Neuron (in vitro differentiated cells): ENCODE data around the gene TSHR.
"Not testable (repeated sequence)": the region's sequence is repeated elsewhere in the genome, so short reads cannot be mapped to it uniquely, and the experiment has no call there.

ENCODE experiments used
- H2AFZ ChIP-seq: one replicate; pipeline ENCODE4 v1.6.1; 2013; ENCODE audit warnings: low read depth, mild to moderate bottlenecking, inconsistent platforms, low read length, moderate library complexity
- H3K27me3 ChIP-seq: one replicate; pipeline ENCODE4 v1.6.1; 2013; ENCODE audit warnings: low read length; ENCODE audit not compliant: insufficient read depth
- H3K36me3 ChIP-seq: one replicate; pipeline ENCODE4 v1.6.1; 2013; ENCODE audit warnings: low read length; ENCODE audit not compliant: insufficient read depth
- H3K4me1 ChIP-seq: one replicate; pipeline ENCODE4 v1.6.1; 2013; ENCODE audit warnings: low read length; ENCODE audit not compliant: insufficient read depth
- H3K4me3 ChIP-seq: 2 replicates; pipeline ENCODE4 v1.5.1; 2013; ENCODE audit warnings: mild to moderate bottlenecking, low read length, moderate library complexity
- H3K9me3 ChIP-seq: one replicate; pipeline ENCODE4 v1.6.1; 2013; ENCODE audit warnings: low read length

The TSHR gene

DNA sequence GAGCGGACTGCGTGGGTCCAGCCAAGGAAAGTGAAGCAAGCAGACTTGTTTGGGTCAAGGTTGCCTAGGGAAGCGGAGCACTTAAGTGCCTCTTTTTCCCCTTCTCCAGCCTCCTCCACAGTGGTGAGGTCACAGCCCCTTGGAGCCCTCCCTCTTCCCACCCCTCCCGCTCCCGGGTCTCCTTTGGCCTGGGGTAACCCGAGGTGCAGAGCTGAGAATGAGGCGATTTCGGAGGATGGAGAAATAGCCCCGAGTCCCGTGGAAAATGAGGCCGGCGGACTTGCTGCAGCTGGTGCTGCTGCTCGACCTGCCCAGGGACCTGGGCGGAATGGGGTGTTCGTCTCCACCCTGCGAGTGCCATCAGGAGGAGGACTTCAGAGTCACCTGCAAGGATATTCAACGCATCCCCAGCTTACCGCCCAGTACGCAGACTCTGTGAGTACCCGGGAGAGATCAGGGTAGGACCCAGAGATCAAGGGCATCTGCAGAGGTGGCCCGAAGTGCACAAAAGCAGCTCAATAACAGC, at the start of gene TSHR:
Gene TSHR (plus strand): TSS at position 206 of the 526 bp plus-strand sequence. CDS start 60 bp downstream, at position 266.
- Histone ChIP-seq H2AFZ (peak within 1 kb of the TSS; percentile 77), H3K4me1 (no peaks in the 10 kb centered on the region), H3K27me3 (peaks cover 28% of the 10 kb centered on the region), H3K9me3 (no peaks in the 10 kb centered on the region), H3K4me3 (peak within 1 kb of the TSS; percentile 42), H3K36me3 (no peaks in the 10 kb centered on the region)

DNA sequence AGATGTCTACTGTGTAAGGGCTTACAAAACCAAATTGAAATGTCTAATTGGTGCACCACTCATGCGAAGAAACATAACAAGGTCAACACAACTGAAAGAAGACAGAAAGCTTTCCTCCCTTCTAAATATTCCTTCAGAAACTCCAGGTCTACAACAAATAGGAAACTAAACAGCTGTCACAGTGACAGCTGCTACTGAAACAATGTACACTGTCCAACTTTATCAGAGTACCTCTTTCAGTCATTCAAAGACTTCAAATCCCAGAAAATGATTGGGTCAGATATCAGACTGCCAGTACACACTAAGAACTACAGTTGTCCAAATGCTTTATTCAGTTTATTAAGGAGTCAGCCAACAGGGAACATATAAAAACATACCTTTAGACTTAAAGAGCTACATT, 49.1 kb upstream of the TSHR start:
- H3K4me1 ChIP-seq, result no peaks in the 10 kb centered on the region
- H3K36me3 ChIP-seq, result no peaks in the 10 kb centered on the region
- H3K9me3 ChIP-seq, result no peaks in the 10 kb centered on the region
- H3K4me3 ChIP-seq, result no peak overlapping the region
- H3K27me3 ChIP-seq, result no peaks in the 10 kb centered on the region
- H2AFZ ChIP-seq, result no peak overlapping the region

- H3K27me3 ChIP-seq, result no peaks in the 10 kb centered on the region
- no peaks in the 10 kb centered on the region for H3K4me1 ChIP-seq
- no peaks in the 10 kb centered on the region for H3K9me3 ChIP-seq
- H3K36me3 ChIP-seq, result no peaks in the 10 kb centered on the region
- H2AFZ ChIP-seq, result no peak overlapping the region
- no peak overlapping the region for H3K4me3 ChIP-seq
Observed at GRCh38 chr14:80906946-80907345, 48.5 kb upstream of the TSHR start.

DNA sequence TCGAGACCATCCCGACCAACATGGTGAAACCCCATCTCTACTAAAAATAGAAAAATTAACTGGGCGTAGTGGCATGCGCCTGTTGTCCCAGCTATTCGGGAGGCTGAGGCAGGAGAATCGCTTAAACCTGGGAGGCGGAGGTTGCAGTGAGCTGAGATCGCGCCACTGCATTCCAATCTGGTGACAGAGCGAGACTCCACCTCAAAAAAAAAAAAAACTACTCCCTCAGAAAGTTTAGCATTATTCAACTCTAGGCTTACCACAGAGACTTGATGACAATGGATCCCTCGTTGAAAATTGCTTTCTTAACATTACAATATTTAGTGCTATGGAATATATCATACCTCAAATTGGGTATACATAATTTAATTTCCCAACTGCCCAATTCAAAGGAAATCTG, 43.4 kb upstream of the TSHR start:
- not testable (repeated sequence) for H3K4me3 ChIP-seq, H3K36me3 ChIP-seq, H3K9me3 ChIP-seq, H3K27me3 ChIP-seq, H3K4me1 ChIP-seq, H2AFZ ChIP-seq

DNA sequence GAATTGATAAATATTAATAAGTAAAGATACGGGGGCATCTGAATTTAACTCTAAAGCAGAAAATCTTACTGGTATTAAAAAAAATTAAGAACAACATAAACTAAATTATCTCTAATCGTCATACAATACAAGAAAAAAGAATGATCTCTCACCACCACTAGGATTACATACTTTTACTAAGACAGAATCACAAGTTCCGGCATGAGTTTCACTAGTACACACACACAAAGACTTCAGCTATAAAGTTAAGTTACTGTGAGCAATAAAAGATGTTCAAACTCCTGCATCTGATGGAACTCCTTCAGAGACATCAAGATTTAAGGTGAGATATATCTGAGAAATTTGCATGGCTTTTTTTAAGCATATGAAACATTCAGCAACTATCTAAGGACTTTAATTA, 35.8 kb upstream of the TSHR start:
- Histone ChIP-seq H2AFZ (no peak overlapping the region), H3K27me3 (no peaks in the 10 kb centered on the region), H3K9me3 (no peaks in the 10 kb centered on the region), H3K4me3 (no peak overlapping the region), H3K4me1 (no peaks in the 10 kb centered on the region), H3K36me3 (peaks cover 5% of the 10 kb centered on the region)

- Histone ChIP-seq H2AFZ (no peak overlapping the region), H3K27me3 (no peaks in the 10 kb centered on the region)
Observed at GRCh38 chr14:80923368-80923767, 32.1 kb upstream of the TSHR start.

GRCh38 chr14:80924365-80925103, 30.9 kb upstream of the TSHR start:
- Histone ChIP-seq H3K9me3 (no peaks in the 10 kb centered on the region), H2AFZ (no peak overlapping the region), H3K4me1 (no peaks in the 10 kb centered on the region), H3K27me3 (no peaks in the 10 kb centered on the region), H3K36me3 (no peaks in the 10 kb centered on the region), H3K4me3 (no peak overlapping the region)

More at GRCh38 chr14:80923368-80923767, 32.1 kb upstream of the TSHR start:
- Histone ChIP-seq H3K4me3 (no peak overlapping the region), H3K4me1 (no peaks in the 10 kb centered on the region), H3K36me3 (no peaks in the 10 kb centered on the region), H3K9me3 (no peaks in the 10 kb centered on the region)

GRCh38 chr14:80926397-80927082, 28.9 kb upstream of the TSHR start:
- no peak overlapping the region for H2AFZ ChIP-seq
- H3K4me1 ChIP-seq, result no peaks in the 10 kb centered on the region
- H3K4me3 ChIP-seq, result no peak overlapping the region
- H3K36me3 ChIP-seq, result no peaks in the 10 kb centered on the region
- H3K27me3 ChIP-seq, result no peaks in the 10 kb centered on the region
- H3K9me3 ChIP-seq, result peaks cover 4% of the 10 kb centered on the region

DNA sequence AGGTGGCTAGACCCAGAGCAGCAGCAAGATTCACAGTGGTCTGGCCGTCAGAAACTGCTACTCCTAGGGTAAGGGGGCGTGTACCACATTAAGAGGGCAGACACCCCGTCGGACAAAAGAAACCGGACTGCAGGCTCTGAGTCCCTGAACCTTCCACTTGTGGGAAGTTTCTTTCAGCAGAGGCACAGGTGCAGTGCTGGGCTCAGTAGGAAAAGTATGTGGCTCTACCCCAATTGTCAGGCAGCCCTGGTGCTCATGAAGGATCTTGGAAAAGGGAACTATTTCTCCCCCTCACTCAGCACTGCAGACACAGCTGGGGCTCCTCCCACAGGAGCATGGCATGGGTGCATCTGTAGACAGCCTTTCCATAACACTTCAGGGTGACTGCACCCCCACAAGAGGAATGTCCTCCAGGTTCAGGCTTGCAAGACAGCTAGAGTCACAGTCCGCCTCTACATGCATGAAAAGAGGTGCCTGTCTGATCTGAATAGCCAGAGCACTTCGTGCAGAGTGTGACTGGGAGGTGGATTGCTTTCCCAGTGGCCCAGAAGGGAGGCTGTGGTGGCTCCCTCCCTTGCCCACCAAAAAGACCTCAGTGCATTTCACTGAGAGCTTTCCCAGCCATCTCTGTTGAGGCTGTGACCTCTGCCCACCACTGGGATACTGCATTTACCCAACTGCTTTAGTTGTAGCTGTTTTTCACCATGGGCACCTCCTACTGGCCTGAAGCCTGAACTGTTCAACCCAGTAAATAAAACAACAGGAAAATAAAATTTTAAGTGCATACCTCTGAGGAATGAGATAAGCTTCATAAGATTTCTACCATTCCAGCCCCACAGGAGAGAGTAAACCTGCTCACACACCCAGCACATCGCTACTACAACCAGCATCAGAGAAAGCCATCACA, 28.1 kb upstream of the TSHR start:
- Histone ChIP-seq H2AFZ (no peak overlapping the region), H3K27me3 (no peaks in the 10 kb centered on the region), H3K4me3 (no peak overlapping the region), H3K4me1 (no peaks in the 10 kb centered on the region), H3K9me3 (peaks cover 4% of the 10 kb centered on the region), H3K36me3 (no peaks in the 10 kb centered on the region)

DNA sequence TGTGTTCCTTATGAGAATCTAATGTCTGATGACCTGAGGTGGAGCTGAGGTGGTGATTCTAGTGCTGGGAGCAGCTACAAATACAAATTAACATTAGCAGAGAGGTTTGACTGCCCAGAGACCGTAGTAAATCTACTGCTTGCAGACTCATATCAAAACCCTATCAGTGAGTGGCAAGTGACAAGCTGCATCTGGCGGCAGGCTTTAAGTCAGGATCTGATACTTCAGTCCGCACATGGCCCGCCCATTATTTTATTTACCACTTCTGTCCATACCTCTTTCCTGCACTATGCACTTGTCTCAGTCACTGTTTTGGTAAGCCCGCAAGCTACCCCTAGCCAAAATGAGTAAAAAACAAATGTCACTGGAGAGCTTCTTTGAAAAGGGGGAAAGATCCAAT, 25.3 kb upstream of the TSHR start:
- no peak overlapping the region for H2AFZ ChIP-seq
- peaks cover 4% of the 10 kb centered on the region for H3K9me3 ChIP-seq
- no peaks in the 10 kb centered on the region for H3K27me3 ChIP-seq
- no peak overlapping the region for H3K4me3 ChIP-seq
- H3K36me3 ChIP-seq, result no peaks in the 10 kb centered on the region
- no peaks in the 10 kb centered on the region for H3K4me1 ChIP-seq

GRCh38 chr14:80930836-80931389, 24.5 kb upstream of the TSHR start:
- H3K9me3 ChIP-seq, result peaks cover 4% of the 10 kb centered on the region
- no peaks in the 10 kb centered on the region for H3K36me3 ChIP-seq
- no peak overlapping the region for H2AFZ ChIP-seq
- H3K27me3 ChIP-seq, result no peaks in the 10 kb centered on the region
- no peaks in the 10 kb centered on the region for H3K4me1 ChIP-seq
- H3K4me3 ChIP-seq, result no peak overlapping the region

DNA sequence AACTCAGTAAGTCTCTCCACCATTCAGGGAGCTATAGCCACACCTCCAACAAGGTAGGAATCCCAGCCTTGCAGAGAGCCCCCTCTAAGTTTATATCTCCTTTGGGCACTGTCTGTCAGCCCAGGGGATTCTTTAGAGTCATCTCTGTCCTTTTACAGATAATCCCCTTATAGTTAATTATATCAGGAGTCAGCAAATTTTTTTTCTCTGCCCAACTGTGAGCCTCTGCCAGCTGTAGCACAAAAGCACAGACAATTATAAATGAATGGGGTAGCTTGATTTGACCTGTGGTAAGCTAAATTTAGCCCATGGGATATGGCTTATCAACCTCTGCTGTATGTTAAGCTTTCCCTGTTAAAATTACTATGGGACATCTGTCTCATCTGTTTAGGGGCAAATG, 22.1 kb upstream of the TSHR start:
- H3K36me3 ChIP-seq, result no peaks in the 10 kb centered on the region

More for the DNA sequence above, 22.1 kb upstream of the TSHR start:
- H2AFZ ChIP-seq, result no peak overlapping the region
- no peak overlapping the region for H3K4me3 ChIP-seq
- no peaks in the 10 kb centered on the region for H3K4me1 ChIP-seq
- H3K9me3 ChIP-seq, result peaks cover 4% of the 10 kb centered on the region
- H3K27me3 ChIP-seq, result no peaks in the 10 kb centered on the region
